Nucleus accumbens (tissue), 56 donors: ENCODE data around the gene MTRF1.

Source experiments
- DNase-seq, 56 donors: peaks; one replicate each; lab custom pipeline; 2025; lab: John Stamatoyannopoulos, UW

MTRF1 gene, protein sequence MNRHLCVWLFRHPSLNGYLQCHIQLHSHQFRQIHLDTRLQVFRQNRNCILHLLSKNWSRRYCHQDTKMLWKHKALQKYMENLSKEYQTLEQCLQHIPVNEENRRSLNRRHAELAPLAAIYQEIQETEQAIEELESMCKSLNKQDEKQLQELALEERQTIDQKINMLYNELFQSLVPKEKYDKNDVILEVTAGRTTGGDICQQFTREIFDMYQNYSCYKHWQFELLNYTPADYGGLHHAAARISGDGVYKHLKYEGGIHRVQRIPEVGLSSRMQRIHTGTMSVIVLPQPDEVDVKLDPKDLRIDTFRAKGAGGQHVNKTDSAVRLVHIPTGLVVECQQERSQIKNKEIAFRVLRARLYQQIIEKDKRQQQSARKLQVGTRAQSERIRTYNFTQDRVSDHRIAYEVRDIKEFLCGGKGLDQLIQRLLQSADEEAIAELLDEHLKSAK

DNA sequence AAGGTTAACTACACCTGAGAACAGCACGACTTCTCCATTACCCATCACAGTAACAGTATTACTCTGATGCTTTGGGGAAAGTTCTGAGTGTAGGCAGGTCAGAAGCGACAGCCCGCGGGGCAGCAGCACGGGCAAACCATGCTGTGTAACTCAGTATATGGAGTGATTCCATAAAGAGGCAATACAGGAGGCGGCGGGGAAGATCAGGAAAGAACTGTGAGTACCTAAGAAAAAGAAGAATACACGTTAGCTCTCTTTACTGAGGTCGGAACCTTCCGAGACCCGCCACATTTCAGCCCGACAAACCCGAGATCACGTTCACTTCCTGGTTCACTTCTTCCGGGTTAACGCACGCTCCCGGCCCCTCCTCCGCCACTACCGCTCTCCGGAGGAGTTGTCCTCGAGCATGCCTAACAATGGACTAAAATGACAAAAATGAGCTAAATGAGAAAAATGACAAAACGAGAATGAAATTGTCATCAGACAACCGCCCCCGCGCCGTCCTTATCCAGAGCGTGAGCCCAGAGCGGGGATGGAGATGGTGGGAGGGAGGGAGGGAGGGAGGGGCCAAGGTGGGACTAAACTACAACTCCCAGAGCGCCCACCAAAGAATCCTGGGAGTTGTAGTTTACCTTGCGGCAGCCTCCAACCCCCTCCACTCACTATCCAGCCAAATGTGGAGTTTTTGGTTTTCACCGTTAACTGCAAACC lies at the start of gene MTRF1:
Gene MTRF1 (minus strand): TSS at position 316 of the 711 bp plus-strand sequence. CDS start 2,669 bp downstream, outside the sequence.
- DNase-seq, result peak in 55 of 56 donors; percentile 47 to 94 (median 83)

DNA sequence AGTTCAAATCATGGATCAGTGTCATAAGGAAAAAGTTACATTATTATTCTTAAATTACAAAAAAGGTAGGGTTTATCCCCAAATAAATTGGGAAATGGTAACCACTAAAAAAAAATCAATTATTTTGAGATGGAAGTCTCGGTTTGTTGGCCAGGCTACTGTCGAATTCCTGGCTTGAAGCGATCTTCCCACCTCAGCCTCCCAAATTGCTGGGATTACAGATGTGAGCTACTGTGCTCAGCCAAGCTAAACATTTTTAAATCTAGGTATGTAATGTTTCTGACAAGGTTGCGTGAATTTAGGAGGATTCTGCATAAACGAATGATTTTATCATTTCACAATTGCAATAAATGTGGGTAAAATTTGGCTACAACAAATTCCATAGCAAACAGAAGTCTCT lies 49.7 kb upstream of the MTRF1 start:
- no peak for DNase-seq

DNA sequence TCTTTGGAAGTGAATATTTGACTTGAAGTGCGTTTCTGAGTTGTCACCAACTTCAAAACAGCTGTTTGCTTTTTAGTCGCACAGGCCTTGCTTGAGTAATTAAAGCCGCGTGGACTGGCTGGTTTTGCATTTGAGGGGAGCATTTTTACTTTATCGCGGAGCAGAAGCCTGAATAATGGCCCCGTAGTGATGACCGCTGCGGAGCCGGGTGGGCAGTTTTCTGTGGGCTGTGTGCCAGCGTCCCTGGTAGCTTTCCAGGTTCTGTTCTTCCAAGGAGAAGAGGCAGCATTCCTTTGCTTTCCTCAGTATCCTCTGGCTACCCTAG lies 48.8 kb upstream of the MTRF1 start:
- peak in 27 of 56 donors; percentile 0 to 53 (median 26) for DNase-seq

DNA sequence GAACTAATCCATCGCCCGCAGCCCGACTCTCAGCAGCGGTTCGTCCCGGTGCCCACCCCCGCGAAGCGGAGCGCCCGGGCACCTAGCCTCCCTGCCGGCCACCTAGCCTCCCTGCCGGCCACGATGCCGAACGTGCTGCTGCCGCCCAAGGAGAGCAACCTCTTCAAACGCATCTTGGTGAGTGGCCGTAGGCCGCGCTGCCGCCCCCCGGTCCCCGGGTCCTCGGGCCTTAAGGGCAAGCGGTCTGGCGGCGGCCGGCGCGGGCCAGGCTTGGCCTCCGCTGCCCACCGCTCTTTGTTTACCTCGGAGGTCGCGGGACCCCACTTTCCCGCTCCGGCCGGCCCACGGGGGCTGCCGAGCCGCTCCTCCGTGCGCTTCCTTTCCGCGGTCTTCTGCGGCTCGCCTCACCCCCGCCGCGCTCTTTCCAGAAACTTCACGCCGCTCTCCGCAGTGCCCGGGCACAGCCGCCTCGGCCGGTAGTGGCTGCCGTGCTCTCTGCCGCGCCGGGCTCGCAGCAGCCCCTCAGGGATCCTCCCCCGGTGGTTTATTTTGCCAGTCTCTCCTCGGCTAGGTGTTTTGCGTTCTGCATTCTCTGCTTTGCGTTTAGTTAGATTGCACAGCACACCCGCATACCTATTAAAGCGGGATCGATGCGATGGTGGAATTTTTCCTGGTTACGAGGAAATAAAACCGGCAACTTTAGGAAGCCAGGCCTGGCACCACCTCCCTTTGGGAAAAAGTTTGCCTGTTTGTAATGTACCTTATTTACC lies 48.2 kb upstream of the MTRF1 start:
- DNase-seq, result peak in 44 of 56 donors; percentile 15 to 70 (median 52)

DNA sequence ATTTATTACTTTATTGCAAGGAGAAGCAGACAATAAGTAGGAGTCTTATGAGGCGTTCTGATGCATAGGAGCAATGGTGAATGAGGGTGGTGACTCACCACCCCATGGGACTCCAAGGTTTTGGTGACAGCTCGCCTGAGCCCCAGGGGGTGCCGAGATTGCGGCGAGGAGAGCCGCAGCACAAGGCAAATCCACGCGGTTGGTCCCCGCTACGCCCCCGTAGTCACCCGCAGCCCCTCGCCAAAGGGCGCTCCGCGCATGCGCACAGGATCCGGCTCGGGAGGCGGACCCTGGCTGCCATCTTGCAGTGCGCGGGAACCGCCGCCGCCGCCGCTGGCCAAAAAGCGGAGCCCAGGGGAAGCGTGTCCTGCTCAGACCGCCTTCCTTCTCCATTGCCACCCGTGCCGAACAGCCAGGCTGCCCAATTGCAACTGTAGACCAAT lies 47.6 kb upstream of the MTRF1 start, which contains the start of gene NAA16:
Gene NAA16 (plus strand): TSS at position 305 of the 443 bp plus-strand sequence. CDS start 262 bp downstream, outside the sequence.
- peak; percentile 35 to 96 (median 88) for DNase-seq

DNA sequence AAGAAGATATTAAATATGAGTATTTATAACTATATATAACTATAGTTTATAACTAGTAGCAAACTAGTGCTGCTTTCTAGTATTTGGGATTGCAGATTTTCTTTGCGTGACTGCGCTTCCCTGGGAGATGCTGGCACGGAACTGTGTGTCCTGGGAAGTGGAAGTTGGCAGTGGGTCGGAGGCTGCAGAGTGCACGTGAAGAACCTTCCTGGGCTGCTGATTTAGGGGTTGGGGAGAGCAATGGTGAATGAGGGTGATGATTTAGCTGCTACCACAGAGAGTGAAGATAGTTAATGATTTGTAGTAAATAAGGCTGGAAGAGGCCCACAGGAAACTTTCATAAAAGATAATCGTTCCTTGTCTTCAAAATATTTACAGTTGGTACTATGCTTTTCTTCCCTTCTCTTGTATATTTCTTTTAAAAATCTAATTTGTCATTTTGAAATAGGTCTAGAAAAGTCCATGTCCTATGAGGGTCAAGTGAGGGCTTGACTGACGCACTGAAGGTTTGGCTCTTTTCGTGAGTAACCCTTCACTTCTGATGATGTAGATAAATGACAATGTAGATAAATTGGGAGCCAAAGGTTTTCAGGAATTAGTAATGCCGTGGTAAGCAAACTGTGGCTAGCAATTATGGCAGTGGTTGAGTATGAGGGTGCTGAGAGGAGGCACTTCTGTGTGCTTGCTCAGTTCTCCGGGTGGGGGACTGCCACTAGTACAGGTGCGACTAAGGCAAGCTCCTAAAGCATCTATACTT lies 44.7 kb upstream of the MTRF1 start:
- no peak for DNase-seq

DNA sequence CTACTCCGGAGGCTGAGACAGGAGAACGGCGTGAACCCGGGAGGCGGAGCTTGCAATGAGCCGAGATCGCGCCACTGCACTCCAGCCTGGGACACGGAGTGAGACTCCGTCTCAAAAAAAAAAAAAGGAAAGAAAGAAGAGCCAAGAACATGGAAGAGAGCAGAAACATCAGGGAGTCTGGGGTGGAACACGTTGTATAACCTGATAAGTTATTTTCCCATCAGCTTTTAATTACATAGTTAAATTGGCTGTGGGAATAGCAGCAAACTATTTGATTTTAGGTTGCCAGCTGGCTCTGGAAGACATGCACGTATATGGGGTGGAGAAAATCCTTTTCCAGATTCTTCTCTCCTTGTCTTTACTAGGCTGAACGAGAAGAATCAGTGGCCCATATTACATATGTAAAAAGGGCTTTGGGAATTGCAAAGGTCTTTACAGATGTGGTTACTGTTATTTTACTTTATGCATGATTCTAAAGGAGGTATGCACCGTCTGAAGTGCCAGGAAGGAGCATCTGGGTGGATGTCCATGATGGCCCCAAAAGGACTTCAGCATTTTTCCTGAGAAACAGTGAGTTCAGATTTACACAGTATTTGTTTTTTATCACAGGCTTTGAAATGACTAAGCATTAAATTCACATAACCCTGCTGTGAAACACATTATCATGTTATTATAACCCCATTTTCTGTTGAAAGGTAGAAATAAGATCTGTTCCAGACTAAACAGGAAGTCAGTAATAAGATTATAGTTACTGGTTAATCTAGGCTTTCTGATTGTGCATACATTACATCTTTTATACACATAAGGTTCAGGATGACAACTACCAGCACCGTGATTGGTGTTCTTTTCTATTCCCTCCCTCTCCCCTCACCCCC lies 43.1 kb upstream of the MTRF1 start:
- DNase-seq, result no peak

DNA sequence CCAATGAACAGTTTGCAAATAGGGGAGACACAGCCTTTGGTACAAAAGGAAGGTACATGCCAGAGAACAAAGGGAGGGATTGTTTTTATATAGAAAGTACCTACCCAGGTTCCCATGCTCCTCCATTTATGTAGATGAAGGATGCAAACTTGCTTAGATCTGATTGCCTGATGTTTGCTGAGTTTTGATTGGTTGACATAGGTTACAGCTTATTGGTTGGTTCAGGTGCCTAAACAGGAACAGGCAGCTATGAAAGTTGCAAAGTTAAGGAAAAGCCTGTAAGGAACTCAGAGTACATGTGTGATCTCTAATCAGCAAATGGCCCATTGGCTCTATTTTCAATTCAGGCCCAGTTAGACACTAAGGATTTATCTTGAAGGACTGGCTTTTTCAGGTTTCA lies 41.2 kb upstream of the MTRF1 start:
- no peak for DNase-seq

DNA sequence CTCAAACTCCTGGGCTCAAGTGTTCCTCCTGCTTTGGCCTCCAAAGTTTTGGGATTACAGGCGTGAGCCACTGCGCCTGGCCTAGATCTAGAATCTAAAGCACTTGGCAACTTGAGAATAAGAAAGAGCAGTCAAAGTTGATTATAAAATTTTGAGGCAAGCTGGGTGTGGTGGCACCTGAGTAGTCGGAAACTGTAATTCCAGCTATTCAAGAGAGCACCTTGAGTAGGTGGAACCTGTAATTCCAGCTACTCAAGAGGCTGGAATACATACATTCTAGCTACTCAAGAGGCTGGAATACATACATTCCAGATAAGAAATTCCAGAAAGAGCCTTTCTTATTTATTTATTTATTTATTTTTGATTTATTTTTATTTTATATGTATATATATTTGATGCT lies 39.4 kb upstream of the MTRF1 start:
- DNase-seq, result no peak

DNA sequence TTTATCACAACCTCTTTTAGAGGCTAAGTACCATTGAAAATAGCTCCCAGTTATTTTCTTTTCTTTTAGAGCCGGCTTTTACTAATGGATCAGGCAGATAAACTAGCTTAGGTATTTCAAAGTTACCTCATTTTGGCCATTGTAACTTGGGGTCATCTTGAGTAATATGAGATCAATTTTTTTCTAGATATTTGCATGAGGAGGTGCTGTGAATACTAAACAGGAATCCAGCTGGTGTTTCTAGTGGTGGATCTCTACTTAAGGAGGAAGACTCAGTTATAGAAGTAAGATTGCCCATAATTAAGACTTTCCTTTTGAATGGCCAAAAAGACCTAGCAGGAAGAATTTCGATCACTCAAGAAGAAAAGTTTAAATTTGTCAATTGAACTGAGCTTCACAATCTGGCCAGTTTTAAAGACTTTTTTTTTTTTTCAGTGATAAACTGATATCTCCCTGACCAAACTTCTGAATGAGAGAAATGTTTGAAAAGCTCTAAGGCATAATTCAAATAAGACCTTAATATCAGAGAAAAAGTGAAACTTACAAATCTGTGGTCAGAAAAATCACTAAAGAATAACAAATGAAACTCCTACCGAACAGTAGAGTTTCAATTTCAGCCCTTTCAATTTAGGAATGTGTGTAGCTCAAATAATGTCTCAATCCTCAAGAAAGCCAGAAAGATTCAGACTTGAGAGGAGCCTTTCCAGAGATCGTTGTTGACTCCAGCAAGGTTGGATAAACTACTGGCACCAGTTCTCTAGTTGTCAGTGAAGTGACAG lies 36.1 kb upstream of the MTRF1 start:
- DNase-seq, result no peak

DNA sequence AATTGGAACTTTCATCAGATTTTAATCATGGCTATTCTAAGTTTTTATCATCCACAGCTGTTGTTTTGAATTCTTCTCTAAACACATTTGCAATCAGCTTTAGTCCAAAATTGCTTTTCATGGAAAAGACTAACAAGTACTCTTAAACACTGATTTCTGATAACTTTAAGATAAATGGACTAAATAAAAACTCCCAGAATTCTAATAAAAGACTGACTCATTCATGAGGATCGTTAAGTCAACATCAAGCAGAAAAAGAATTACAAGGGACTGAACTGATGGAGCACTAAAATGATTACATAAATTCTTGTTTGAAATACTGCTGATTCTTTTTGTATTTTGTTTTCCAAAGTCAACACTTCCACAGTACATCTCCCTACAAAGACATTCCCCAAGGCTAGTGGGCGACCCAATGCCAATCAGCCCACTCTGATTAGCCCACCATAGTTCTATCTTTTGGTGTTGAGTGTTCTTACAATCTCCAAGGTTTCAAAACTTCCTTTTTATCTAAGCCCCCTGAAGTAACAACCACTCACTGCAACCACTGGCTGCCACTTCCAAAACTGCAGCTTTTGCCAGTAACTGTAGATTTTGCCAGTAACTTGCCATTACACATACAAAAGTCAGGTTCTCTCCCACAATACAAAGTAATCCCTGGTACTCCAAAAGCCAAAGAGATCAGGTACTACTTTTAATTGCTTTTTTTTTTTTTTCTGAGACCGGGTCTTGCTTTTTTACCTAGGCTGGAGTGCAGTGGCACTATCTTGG lies 33.7 kb upstream of the MTRF1 start:
- DNase-seq, result no peak

DNA sequence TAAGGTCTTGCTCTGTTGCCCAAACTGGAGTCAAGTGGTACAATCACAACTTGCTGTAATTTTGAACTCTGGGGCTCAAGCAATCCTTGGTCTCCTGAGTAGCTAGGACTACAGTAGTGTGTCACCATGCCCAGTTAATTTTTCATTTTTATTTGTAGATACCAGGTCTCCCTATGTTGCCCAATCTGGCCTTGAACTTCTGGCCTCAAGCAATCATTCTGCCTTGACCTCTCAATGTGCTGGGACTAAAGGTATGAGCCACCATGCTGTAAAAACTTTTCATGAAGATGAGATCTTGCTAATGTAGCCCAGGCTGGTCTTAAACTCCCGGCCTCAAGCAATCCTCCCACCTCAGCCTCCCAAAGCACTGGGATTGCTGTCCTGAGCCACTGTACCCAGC lies 32.6 kb upstream of the MTRF1 start:
- no peak for DNase-seq

DNA sequence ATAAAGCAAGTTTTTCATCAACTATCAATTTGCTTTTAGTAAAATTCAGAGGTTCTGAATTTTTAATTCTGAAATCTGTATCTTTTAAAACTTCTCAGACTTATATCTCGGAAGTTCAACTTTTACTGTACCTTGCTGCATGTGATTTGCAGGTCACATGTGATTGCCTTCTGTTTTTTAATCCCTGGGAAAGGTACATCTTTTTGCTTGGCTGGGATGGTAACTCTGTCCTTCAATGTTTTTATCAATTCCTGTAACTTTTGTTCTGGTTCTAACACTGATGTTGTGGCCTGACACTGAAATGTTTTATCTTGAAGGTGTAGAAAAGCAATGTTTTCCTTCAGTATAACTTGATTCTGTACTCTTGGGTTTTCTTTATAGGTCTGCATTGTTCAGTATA lies 31.5 kb upstream of the MTRF1 start:
- no peak for DNase-seq

DNA sequence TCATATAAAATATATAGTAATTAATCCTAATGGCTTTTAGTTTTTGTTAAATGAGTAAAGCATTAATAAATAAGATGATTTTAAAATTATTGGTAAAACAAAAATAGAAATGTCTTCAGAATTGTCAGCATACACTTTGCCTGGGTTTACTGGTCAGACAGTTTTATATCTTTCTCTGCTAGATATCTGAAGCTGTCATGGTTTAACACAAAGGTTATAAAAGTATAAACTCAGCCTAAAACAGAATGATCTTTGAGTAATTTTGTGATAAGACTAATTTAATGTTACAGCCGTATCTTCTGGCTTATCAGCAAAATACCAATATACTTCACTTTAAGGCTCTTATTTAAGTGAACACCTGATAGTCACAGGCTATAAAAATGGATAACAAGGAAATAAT lies 29.9 kb upstream of the MTRF1 start:
- no peak for DNase-seq

DNA sequence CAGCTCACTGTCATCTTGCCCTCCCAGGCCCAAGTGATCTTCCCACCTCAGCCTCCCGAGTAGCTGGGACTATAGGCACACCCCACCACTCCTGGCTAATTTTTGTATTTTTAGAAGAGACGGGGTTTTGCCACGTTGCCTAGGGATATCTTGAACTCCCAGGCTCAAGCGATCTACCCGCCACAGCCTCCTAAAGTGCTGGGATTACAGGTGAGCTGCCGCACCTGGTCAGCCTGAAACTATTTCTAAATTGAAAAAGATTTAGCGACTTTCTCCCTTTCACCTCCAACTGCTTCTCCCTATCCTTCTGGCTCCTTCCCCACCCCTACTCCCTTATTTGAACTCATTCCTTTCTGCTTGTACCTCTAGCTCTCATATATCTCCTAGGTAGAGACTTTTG lies 27.9 kb upstream of the MTRF1 start:
- DNase-seq, result no peak

DNA sequence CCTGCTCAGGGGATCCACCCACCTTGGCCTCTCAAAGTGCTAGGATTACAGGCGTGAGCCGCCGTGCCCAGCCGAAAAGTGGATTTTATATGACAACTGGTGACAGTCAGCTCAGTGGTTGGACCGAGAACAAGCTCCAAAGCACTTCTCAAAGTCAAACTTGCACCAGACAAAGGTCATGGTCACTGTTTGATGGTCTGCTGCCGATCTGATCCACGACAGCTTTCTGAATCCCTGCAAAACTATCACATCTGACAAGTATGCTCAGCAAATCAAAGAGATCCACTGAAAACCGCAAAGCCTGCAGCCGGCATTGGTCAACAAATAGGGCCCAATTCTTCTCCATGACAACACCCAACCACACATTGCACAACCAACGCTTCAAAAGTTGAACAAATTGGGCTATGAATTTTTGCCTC lies 26.1 kb upstream of the MTRF1 start:
- no peak for DNase-seq

DNA sequence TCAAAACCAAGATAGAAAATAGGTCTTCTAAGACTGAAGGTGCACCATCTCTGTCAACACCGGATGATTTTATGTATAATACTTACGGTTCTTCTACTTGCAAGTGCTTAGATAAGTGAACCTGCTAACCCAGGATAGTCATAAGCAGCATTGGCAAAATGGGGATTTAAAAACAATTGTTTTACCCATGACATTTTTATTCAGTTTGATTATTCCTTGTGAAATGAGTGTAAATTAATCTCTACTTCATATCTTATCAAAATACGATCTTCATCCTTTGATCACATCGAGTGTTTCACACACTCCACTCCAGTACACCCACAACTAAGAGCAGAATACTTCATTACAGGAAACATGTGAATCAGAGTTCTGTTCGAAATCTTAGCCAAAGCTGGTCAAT lies 23.0 kb upstream of the MTRF1 start:
- no peak for DNase-seq
